ENCODE results near the gene BABAM2.

Gene BABAM2

DNA sequence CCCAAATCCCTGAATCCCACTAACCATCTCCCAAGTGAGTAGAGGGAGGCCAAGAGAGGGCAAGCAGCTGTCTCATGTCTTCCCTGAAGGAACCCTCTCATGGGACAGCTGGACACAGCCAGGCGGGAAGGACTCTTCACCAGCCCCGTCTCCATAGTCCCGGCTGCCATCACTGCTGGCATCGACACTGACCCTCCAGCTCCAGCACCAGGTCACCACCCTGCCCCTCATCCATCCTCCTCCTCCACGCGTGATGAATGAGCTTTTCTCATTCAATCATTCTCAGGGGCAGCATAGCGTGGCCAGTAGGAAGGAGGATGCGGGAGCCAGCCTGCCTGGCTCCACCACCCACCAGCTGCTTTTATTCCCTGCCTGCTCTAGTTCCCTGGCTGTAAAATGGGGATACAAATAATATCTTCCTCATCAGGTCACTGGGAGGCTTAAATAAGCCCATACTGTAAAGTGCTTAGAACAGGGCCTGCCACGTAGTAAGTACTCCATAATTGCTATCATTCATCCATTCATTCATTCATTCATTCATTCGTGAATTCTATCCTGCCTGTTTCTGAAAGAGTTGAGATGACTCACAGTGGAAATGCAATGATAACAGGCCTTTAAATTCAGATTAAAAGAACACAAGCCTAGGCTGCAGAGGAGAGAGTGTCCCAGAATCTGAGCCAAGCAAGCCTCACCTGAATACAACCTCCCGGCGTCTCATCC lies 471.6 kb downstream of the BABAM2 start:
- no peak for DNase-seq (ENCODE audit: low read depth in 2 of 2)
- no peak overlapping the region for H3K4me3 ChIP-seq (replicated peaks in 1 of 2; ENCODE audit: low read depth in 2 of 2, low read length in 2 of 2)
- TF ChIP-seq, protein P1, sequence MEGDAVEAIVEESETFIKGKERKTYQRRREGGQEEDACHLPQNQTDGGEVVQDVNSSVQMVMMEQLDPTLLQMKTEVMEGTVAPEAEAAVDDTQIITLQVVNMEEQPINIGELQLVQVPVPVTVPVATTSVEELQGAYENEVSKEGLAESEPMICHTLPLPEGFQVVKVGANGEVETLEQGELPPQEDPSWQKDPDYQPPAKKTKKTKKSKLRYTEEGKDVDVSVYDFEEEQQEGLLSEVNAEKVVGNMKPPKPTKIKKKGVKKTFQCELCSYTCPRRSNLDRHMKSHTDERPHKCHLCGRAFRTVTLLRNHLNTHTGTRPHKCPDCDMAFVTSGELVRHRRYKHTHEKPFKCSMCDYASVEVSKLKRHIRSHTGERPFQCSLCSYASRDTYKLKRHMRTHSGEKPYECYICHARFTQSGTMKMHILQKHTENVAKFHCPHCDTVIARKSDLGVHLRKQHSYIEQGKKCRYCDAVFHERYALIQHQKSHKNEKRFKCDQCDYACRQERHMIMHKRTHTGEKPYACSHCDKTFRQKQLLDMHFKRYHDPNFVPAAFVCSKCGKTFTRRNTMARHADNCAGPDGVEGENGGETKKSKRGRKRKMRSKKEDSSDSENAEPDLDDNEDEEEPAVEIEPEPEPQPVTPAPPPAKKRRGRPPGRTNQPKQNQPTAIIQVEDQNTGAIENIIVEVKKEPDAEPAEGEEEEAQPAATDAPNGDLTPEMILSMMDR (IDR thresholded peaks at IDR 0.05; ENCODE audit: low read depth, low read length): no peak

DNA sequence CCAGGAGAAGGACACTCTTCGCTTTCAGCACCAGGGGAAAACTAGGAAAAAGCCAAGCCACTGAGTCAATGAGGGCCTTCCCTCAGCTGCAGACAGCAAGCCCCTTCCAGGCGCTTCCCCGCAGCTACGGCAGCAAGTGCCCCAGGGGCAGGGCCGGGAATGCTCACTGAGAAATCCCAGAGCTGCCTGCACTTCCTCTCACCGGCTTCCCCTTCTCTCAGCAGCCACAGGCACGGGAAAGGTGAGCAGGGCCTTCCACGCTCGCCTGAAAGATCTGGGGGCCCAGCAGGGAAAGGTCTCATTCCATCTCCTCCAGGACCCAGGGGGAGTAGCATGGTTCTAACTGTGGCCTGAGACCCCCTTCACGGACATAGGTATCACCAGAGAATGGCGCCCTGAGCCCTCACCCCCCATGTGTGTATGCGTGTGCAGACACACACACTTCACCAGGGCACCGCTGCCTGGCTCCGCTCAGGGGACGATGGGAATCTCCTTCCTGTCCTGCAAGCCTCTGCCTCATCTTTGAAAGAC lies 472.5 kb downstream of the BABAM2 start:
- DNase-seq (ENCODE audit: low read depth in 2 of 2): no peak
- TF ChIP-seq, protein P1 (IDR thresholded peaks at IDR 0.05; ENCODE audit: low read depth, low read length): no peak
- no peak overlapping the region for H3K4me3 ChIP-seq (replicated peaks in 1 of 2; ENCODE audit: low read depth in 2 of 2, low read length in 2 of 2)

DNA sequence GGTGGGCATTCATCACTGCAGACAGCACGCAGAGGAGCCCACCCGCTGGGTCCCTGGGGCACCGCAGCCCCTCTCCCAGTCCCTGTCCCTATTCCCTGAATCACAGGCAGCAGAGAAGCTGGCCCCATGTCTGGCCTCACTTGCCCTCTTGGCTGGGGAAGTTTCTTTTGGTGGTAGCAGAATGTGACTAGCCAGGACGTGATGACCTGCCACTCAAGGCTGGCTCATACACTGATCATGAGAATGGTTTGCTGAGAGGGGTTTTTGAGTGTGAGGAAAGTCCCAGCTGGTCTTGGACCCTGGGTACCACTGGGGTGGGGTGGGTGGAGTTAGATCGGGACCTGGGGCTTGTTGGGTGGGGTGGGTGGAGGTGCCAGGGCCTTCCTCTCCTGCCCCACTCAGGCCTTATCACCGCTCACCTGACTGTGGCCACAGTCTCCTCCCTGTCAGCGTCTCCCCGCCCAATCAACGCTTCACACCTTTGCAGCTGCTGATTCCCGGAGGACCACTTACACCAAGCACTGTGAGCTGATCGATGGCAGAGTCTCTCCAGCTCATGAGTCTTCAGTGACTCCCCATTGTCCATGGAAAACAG lies 473.3 kb downstream of the BABAM2 start:
- no peak overlapping the region for H3K4me3 ChIP-seq (replicated peaks in 1 of 2; ENCODE audit: low read depth in 2 of 2, low read length in 2 of 2)
- TF ChIP-seq, protein P1 (IDR thresholded peaks at IDR 0.05; ENCODE audit: low read depth, low read length): no peak
- no peak for DNase-seq (ENCODE audit: low read depth in 2 of 2)

DNA sequence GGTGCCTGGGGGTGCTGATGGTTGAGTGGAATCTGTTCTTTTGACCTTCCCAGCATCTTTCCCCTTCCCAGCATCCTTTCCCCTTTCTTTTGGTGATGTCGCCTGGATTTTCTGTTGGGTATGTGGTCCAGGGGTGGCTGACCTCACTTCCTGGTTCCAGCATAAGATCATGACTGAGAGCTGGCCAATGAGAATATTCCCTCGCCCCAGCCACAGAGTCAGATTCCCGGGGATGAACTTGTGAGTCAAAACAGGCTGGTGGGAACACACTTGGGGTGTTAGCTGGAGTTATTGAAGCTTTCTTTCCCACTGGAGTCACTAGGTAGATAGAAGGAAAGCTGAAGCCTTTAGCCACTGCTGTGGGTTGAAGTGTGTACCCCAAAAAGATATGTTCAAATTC lies 474.1 kb downstream of the BABAM2 start:
- no peak overlapping the region for H3K4me3 ChIP-seq (replicated peaks in 1 of 2; ENCODE audit: low read depth in 2 of 2, low read length in 2 of 2)
- TF ChIP-seq, protein P1 (IDR thresholded peaks at IDR 0.05; ENCODE audit: low read depth, low read length): no peak
- no peak for DNase-seq (ENCODE audit: low read depth in 2 of 2)

DNA sequence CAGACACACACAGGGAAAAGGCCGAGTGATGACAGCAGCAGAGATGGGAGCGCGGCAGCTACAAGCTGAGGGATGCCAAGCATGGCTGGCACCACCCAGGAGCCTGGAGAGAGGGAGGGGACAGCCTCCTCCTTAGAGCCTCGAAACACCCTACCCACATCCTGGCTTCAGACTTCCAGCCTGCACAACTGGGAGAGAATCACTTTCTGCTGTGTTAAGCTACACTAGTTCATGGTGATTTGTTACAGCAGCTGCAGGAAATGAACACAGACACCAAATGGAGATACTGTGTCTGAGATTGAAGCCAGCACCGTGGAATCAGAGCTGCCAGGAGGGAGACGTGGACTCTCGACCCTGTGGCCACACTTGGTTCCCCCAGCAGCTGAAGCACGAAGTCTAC lies 474.6 kb downstream of the BABAM2 start:
- TF ChIP-seq, protein P1 (IDR thresholded peaks at IDR 0.05; ENCODE audit: low read depth, low read length): no peak
- no peak for DNase-seq (ENCODE audit: low read depth in 2 of 2)
- no peak overlapping the region for H3K4me3 ChIP-seq (replicated peaks in 1 of 2; ENCODE audit: low read depth in 2 of 2, low read length in 2 of 2)

DNA sequence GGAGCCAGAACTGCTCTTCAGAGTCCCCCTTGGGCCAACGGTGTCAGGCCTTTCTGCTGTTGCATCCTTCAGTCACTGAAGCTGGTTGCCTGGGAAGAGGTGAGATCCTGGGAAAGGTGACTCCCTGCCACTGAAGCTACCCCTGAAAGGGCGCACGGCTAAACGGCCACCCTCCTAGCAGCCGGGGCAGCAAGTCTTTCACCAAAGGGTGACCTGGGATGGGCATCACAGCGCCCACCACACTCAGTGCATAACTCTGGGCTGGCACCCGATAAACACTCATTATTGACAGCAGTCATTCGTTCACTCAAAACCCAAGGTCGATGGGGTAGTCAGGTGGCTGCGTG lies 475.6 kb downstream of the BABAM2 start:
- DNase-seq (ENCODE audit: low read depth in 2 of 2): no peak
- H3K4me3 ChIP-seq (replicated peaks in 1 of 2; ENCODE audit: low read depth in 2 of 2, low read length in 2 of 2): no peak overlapping the region
- TF ChIP-seq, protein P1 (IDR thresholded peaks at IDR 0.05; ENCODE audit: low read depth, low read length): no peak

All from cardiac fibroblast (primary cell).